NOMO-1 treated with DMSO at 0.1 percent for 48 hours (cell line): ENCODE results near the gene KCNN3.
"Not testable (repeated sequence)": the region's sequence is repeated elsewhere in the genome, so short reads cannot be mapped to it uniquely, and the experiment has no call there.

Experiments used
- DNase-seq: peaks from one replicate; lab custom pipeline; 2025; ENCODE audit not compliant: unreplicated experiment; lab: John Stamatoyannopoulos, UW

The KCNN3 gene

GRCh38 chr1:154712166-154712810 lies 157.8 kb downstream of the KCNN3 start:
- DNase-seq, result no peak

- no peak for DNase-seq
Observed at GRCh38 chr1:154711416-154711815, 158.7 kb downstream of the KCNN3 start.

GRCh38 chr1:154710106-154710505 lies 160.0 kb downstream of the KCNN3 start:
- no peak for DNase-seq

- DNase-seq, result no peak
Observed at GRCh38 chr1:154707901-154708463, 162.1 kb downstream of the KCNN3 start.

- DNase-seq, result no peak
Observed at GRCh38 chr1:154706851-154707250, 163.2 kb downstream of the KCNN3 start.

- DNase-seq, result no peak
Observed at GRCh38 chr1:154705544-154705943, 164.5 kb downstream of the KCNN3 start.

GRCh38 chr1:154703170-154703569 lies 166.9 kb downstream of the KCNN3 start:
- no peak for DNase-seq

GRCh38 chr1:154698320-154699096 lies 171.6 kb downstream of the KCNN3 start:
- no peak for DNase-seq

- DNase-seq, result no peak
Observed at GRCh38 chr1:154697710-154698109, 172.4 kb downstream of the KCNN3 start.

- no peak for DNase-seq
Observed at GRCh38 chr1:154696456-154696855, 173.6 kb downstream of the KCNN3 start.

- no peak for DNase-seq
Observed at GRCh38 chr1:154695985-154696384, 174.1 kb downstream of the KCNN3 start.

- DNase-seq, result no peak
Observed at GRCh38 chr1:154694995-154695394, 175.1 kb downstream of the KCNN3 start.

- DNase-seq, result no peak
Observed at GRCh38 chr1:154689083-154689482, 181.0 kb downstream of the KCNN3 start.

GRCh38 chr1:154686507-154686906 lies 183.6 kb downstream of the KCNN3 start:
- no peak for DNase-seq

GRCh38 chr1:154683820-154684219 lies 186.3 kb downstream of the KCNN3 start:
- no peak for DNase-seq

GRCh38 chr1:154682254-154682653 lies 187.8 kb downstream of the KCNN3 start:
- no peak for DNase-seq

GRCh38 chr1:154677844-154678243 lies 192.2 kb downstream of the KCNN3 start:
- not testable (repeated sequence) for DNase-seq

- not testable (repeated sequence) for DNase-seq
Observed at GRCh38 chr1:154676847-154677246, 193.2 kb downstream of the KCNN3 start.

GRCh38 chr1:154674456-154674855 lies 195.6 kb downstream of the KCNN3 start:
- not testable (repeated sequence) for DNase-seq

- DNase-seq, result not testable (repeated sequence)
Observed at GRCh38 chr1:154672245-154672644, 197.8 kb downstream of the KCNN3 start.

GRCh38 chr1:154671412-154671811 lies 198.7 kb downstream of the KCNN3 start:
- DNase-seq, result not testable (repeated sequence)
